Uterus (tissue), 2 donors: Measurements from ENCODE around the gene CCNO.

ENCODE experiments used
- POLR2A ChIP-seq, 2 donors: fragments of 450-650 bp; IDR thresholded peaks; one replicate each; pipeline ENCODE4 v1.6.1; 2016; ENCODE audit warnings: antibody characterized with exemption in 2 of 2, mild to moderate bottlenecking in 1 of 2, moderate library complexity in 1 of 2
- TF ChIP-seq, protein P1 (sequence below), 4 experiments: fragments of 200-600 bp in 2 of 4; fragments of 450-650 bp in 2 of 4; sonication (generic) in 2 of 4; IDR thresholded peaks; one replicate each; pipeline ENCODE4 v1.5.1; 2016 to 2019; ENCODE audit warnings: antibody characterized with exemption in 4 of 4, mild to moderate bottlenecking in 2 of 4, moderate library complexity in 1 of 4

- TF ChIP-seq, protein P1, sequence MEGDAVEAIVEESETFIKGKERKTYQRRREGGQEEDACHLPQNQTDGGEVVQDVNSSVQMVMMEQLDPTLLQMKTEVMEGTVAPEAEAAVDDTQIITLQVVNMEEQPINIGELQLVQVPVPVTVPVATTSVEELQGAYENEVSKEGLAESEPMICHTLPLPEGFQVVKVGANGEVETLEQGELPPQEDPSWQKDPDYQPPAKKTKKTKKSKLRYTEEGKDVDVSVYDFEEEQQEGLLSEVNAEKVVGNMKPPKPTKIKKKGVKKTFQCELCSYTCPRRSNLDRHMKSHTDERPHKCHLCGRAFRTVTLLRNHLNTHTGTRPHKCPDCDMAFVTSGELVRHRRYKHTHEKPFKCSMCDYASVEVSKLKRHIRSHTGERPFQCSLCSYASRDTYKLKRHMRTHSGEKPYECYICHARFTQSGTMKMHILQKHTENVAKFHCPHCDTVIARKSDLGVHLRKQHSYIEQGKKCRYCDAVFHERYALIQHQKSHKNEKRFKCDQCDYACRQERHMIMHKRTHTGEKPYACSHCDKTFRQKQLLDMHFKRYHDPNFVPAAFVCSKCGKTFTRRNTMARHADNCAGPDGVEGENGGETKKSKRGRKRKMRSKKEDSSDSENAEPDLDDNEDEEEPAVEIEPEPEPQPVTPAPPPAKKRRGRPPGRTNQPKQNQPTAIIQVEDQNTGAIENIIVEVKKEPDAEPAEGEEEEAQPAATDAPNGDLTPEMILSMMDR (IDR thresholded peaks at IDR 0.05), result no peak
- no peak for TF ChIP-seq POLR2A (IDR thresholded peaks at IDR 0.05)
Measured at GRCh38 chr5:55223812-55224240, 9.6 kb downstream of the CCNO start.
